GM18870 (cell line): ENCODE measurements around the gene HOXB6.

Source experiments
- ATAC-seq: cut with Tn5 transposase; IDR thresholded peaks from one replicate; pipeline ENCODE4 v1.9.1; 2021; ENCODE audit warnings: moderate library complexity; ENCODE audit not compliant: unreplicated experiment

Gene HOXB6

GRCh38 chr17:48555258-48556228, 49.2 kb downstream of the HOXB6 start:
- no peak for ATAC-seq

DNA sequence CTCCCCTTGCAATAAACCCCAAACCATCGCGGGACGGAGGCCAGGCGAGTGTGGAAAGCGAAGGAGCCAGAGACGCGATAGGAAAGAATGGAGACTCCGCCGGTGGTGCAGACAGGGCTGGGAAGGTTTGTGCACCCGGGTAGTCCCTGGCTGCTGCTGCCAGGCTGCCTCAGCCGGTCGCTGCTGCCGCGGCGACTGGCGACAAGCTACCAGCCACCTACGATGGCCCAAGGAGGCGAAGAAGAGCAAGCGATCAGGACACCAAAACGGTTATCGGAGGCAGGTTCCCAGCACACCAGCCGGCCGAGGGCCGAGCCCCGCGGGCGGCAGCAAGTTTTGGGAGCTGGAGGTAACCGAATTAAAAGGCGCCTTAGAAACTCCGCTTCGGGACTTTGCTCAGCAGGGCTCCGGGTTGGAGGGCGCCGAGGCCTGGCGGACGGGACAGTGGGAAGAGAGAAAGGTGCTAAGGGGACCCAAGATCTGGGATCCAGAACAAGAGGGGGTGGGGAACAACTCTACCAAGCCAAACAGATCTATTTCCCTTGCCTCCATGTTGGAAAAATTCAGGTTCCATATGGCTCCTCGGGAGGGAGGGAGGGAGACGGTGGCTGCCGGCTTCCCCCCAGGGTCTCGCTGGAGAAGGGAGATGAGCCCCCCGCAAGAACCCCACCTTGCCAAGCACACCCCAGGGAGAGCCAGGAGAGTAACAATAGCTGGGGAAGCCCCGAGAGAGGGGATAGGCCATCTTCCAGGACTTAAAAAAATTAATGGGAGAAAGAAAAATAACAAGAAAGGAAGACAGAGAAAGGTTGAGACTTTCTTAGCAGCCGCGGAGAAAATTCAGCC, 50.2 kb downstream of the HOXB6 start:
- no peak for ATAC-seq

DNA sequence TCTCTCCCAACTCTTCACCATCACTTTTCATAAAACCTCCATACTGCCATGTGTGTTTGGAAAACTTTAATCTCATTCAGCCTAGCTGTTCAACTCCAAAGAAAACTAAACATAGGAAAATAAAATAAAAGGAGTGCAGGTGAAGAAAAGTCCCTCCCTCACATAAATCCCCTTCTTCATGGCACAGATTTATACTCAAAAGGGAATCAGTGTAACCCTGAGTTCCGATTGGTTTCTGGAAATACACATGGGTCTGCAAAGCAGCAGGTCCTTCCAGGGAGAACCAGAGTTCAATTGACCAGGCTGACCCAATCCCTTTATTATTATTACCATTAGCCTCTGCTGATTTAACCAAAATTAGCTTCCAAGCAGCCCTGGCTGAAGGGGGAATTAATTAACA, 51.0 kb downstream of the HOXB6 start:
- ATAC-seq = no peak

GRCh38 chr17:48553190-48553547, 51.6 kb downstream of the HOXB6 start:
- ATAC-seq = no peak

- no peak for ATAC-seq
Observed at GRCh38 chr17:48552466-48553189, 52.2 kb downstream of the HOXB6 start.

- no peak for ATAC-seq
Observed at GRCh38 chr17:48551596-48552465, 53.0 kb downstream of the HOXB6 start.

DNA sequence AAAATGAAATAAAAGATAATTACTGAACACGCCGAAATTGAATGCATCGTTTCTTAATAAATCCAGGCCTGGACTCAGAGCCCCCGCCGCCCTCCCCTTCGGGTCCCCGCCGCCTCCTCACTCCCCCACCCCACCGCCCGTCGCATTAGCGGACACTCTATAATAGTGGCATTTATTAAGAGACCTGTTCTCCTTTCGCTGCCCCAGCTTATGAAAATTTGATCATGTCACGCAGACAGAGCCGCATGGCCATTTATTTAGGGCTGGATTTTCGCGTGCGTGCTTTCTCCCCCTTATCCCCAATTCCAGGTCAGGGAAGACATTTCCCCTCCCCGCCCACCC, 53.6 kb downstream of the HOXB6 start:
- no peak for ATAC-seq

GRCh38 chr17:48550502-48551213, 54.1 kb downstream of the HOXB6 start:
- ATAC-seq = no peak

DNA sequence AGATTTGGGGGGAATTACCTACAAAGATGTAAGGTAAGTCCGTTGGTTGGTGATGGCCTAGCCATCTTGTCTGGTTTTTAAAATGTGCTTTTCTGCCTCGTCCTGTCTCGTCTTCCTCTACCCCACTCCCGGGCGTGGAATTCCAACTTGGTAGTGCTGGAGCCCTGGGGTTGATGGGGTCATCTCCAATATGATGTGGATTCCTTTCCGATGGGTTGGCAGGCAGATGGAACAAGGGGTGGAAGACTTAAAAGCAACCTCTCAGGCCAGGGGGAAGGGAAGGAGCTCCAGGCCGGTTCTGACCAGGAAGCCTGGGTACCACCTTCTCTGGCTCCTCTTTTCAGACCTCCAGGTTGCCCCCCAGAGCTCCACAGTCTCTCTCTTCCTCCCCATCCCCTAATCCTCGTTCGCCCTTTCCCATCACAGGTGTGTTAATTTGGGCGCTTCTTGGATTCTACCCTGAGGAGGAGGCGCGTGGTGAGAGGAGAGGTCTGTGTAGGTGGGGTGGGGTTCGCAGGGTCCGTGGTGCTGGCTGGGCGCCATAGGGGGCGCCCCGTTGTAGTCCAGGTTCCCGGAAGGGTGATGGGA, 54.8 kb downstream of the HOXB6 start:
- ATAC-seq = no peak

GRCh38 chr17:48549281-48549630, 55.5 kb downstream of the HOXB6 start:
- no peak for ATAC-seq

DNA sequence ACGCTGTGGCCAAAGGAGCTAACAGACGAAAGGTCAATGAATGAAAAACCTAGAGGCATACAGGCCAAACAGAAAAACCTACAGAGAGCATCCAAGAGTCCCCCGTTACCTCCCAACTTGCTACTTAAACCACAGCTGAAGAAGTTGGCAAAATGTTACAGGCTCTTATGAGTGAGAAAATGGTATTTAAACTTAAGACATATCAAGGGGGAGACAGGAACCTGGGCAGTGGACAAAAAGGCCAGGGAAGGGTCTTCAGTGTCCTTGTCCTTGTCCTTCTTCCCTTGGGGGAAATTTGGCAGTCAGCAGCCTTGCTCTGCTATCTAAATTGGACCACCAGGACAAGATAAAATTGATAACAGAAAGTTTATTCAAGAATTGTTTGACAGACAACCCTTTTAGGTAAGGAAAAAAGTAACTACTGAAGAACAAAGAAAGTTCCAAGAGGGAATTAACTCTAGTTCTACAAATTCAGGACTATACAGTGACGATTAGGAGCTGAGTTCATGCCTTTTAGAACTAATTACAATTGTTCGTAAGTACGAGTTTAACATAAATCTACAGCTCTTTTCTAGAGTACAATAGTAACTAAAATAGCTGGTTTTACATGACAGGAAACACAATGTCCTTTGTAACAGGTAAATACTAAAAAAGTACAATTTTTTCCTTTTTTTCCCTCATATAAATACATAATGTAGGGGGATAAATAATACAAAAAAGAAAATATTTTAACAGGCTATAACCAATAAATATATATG, 56.1 kb downstream of the HOXB6 start:
- no peak for ATAC-seq

- ATAC-seq = no peak
Observed at GRCh38 chr17:48547808-48548522, 56.8 kb downstream of the HOXB6 start.

GRCh38 chr17:48546924-48547807, 57.6 kb downstream of the HOXB6 start:
- ATAC-seq = no peak

DNA sequence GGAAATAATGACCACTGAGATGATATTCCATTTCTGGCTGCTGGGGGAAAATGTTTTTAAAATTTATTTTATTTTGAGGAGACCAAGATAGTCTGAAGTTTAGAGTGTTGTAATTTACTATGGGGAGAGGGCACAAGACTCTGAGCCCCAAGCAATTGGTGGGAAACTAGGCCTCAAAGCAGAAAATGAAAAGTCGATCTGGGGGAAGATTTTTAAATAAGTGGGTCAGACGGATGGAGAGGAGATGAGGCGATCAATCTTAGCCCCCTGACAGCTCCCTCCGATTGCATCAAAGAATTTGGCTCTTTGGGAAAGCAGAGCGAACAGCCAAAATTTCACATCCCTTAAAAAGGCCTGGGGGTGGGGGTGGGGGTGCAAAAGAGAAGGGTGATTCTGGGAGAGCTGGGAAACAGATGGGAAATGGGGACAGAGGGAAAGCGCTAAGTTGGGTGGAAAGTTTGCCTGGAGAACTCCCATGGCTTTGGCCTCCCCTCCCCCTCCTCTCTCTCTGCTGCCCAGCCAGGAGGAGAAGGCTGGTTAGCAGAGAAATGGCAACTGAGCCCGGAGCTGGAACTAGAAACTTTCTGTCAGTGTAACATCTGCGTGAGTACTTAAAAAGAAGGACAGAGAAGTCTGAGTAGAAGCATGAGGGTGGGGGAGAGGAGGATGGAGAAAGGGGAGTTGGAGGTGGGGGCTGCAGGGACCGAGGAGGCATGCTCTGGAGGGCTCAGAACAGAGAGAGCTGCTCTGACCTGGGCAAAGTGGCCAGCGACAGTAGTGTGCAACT, 58.5 kb downstream of the HOXB6 start:
- no peak for ATAC-seq
